Transverse colon (tissue), 3 donors: ENCODE measurements around the gene TRIM29.

ENCODE experiments used
- POLR2A ChIP-seq: fragments of 450-650 bp; IDR thresholded peaks from one replicate; pipeline ENCODE4 v1.6.1; 2016; ENCODE audit warnings: antibody characterized with exemption, mild to moderate bottlenecking, moderate library complexity
- TF ChIP-seq, protein P1 (sequence below), 5 experiments: fragments of 200-600 bp in 3 of 5; fragments of 450-650 bp in 2 of 5; sonication (generic) in 3 of 5; IDR thresholded peaks; 1 replicate in 2 of 5; 2 replicates in 3 of 5; pipeline ENCODE4 v1.5.1; 2016 to 2017; ENCODE audit warnings: antibody characterized with exemption in 5 of 5, inconsistent platforms in 3 of 5, mild to moderate bottlenecking in 2 of 5, moderate library complexity in 1 of 5

DNA sequence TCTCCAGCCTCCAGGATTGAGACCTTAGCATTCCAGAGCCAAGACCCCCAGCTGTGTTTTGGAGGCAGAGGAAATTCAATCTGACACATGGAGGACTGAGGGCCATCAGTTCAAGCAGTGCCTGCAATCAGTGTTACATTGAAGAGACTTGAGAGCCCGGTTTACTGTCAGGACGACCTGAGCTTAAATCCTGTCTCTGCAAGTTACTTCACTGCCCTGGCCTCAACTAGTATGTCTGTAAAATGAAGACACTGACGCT, 35.1 kb downstream of the TRIM29 start:
- TF ChIP-seq, protein P1, sequence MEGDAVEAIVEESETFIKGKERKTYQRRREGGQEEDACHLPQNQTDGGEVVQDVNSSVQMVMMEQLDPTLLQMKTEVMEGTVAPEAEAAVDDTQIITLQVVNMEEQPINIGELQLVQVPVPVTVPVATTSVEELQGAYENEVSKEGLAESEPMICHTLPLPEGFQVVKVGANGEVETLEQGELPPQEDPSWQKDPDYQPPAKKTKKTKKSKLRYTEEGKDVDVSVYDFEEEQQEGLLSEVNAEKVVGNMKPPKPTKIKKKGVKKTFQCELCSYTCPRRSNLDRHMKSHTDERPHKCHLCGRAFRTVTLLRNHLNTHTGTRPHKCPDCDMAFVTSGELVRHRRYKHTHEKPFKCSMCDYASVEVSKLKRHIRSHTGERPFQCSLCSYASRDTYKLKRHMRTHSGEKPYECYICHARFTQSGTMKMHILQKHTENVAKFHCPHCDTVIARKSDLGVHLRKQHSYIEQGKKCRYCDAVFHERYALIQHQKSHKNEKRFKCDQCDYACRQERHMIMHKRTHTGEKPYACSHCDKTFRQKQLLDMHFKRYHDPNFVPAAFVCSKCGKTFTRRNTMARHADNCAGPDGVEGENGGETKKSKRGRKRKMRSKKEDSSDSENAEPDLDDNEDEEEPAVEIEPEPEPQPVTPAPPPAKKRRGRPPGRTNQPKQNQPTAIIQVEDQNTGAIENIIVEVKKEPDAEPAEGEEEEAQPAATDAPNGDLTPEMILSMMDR (IDR thresholded peaks at IDR 0.05): no peak
- TF ChIP-seq POLR2A: no peak
